ENCODE data around the gene AQP1.

Gene AQP1

DNA sequence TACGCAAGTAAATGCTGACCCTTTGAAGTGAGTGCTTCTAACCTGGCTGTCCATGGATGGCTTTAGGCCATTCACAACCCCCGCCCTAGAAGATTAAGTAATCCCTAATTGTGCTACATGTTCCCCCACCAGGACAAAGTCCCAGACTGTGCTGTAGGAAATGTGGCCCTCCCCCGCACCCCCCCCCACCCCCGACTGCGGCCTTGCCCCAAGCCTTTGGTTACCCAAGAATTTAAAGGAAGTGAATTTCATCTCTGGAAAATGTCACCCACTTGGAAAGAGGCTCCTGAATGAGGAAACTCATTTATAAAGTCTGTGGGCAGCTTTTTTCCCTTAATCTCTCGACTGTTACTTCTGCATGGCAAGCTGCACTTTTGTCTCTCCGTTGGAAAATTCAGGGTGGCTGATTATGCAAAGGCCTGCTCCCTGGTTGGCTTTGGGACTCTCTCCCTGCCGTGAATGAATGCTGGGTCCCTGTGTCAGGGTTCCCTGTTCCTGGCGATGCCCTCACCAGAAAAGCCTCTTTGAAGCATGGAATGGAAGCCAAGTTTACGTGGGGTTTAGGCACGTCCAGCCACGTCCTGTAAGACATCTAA lies 31.4 kb upstream of the AQP1 start:
- TF ChIP-seq YY1 (IDR thresholded peaks at IDR 0.05; ENCODE audit: low read depth), result no peak
- no peak for TF ChIP-seq FOXM1 (IDR thresholded peaks at IDR 0.05; ENCODE audit: borderline replicate concordance, low read depth)
- TF ChIP-seq CREB1 (IDR thresholded peaks at IDR 0.05; ENCODE audit: low read depth), result no peak
- TF ChIP-seq CEBPB (IDR thresholded peaks at IDR 0.05), result no peak
- TF ChIP-seq TAF1 (IDR thresholded peaks at IDR 0.05; ENCODE audit: low read depth), result no peak
- no peak for TF ChIP-seq ZBTB7A (IDR thresholded peaks at IDR 0.05; ENCODE audit: low read depth)
- TF ChIP-seq RAD21 (IDR thresholded peaks at IDR 0.05; ENCODE audit: low read depth), result no peak
- no peak for TF ChIP-seq EGR1 (IDR thresholded peaks at IDR 0.05)
- TF ChIP-seq, protein P1, sequence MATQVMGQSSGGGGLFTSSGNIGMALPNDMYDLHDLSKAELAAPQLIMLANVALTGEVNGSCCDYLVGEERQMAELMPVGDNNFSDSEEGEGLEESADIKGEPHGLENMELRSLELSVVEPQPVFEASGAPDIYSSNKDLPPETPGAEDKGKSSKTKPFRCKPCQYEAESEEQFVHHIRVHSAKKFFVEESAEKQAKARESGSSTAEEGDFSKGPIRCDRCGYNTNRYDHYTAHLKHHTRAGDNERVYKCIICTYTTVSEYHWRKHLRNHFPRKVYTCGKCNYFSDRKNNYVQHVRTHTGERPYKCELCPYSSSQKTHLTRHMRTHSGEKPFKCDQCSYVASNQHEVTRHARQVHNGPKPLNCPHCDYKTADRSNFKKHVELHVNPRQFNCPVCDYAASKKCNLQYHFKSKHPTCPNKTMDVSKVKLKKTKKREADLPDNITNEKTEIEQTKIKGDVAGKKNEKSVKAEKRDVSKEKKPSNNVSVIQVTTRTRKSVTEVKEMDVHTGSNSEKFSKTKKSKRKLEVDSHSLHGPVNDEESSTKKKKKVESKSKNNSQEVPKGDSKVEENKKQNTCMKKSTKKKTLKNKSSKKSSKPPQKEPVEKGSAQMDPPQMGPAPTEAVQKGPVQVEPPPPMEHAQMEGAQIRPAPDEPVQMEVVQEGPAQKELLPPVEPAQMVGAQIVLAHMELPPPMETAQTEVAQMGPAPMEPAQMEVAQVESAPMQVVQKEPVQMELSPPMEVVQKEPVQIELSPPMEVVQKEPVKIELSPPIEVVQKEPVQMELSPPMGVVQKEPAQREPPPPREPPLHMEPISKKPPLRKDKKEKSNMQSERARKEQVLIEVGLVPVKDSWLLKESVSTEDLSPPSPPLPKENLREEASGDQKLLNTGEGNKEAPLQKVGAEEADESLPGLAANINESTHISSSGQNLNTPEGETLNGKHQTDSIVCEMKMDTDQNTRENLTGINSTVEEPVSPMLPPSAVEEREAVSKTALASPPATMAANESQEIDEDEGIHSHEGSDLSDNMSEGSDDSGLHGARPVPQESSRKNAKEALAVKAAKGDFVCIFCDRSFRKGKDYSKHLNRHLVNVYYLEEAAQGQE (IDR thresholded peaks at IDR 0.05; ENCODE audit: low read depth), result no peak
- TF ChIP-seq, protein P2, sequence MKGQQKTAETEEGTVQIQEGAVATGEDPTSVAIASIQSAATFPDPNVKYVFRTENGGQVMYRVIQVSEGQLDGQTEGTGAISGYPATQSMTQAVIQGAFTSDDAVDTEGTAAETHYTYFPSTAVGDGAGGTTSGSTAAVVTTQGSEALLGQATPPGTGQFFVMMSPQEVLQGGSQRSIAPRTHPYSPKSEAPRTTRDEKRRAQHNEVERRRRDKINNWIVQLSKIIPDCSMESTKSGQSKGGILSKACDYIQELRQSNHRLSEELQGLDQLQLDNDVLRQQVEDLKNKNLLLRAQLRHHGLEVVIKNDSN (IDR thresholded peaks at IDR 0.05), result no peak
- TF ChIP-seq TEAD4 (IDR thresholded peaks at IDR 0.05), result no peak
- TF ChIP-seq, protein P3, sequence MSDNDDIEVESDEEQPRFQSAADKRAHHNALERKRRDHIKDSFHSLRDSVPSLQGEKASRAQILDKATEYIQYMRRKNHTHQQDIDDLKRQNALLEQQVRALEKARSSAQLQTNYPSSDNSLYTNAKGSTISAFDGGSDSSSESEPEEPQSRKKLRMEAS (IDR thresholded peaks at IDR 0.05), result no peak
- TF ChIP-seq NFIC (IDR thresholded peaks at IDR 0.05), result no peak
- no peak for TF ChIP-seq EP300 (IDR thresholded peaks at IDR 0.05; ENCODE audit: borderline replicate concordance)
- TF ChIP-seq TCF12 (IDR thresholded peaks at IDR 0.05; ENCODE audit: low read depth), result no peak

DNA sequence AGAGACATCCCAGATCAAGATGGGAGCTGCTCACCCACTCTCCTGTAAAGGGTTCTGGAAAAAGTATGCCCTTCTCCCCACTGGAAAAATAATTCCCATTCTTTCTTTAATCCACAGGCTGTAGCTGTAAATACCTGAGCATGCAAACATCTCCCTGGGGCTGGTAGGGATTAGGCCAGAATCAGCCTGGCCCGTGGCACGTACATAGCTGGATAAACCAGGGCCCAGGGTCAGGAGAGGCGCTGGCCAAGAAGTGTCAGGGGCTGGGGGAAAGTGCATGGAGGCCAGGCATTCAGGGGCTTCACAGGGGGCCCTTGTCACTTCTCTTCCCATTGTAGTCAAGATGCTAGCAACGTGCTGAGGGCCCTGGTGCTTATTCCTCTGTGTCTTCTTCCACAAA lies 30.7 kb upstream of the AQP1 start:
- TF ChIP-seq, protein P3 (IDR thresholded peaks at IDR 0.05), result no peak
- TF ChIP-seq FOXM1 (IDR thresholded peaks at IDR 0.05; ENCODE audit: borderline replicate concordance, low read depth) (no peak), TEAD4 (IDR thresholded peaks at IDR 0.05) (no peak), NFIC (IDR thresholded peaks at IDR 0.05) (no peak), TCF12 (IDR thresholded peaks at IDR 0.05; ENCODE audit: low read depth) (no peak), TAF1 (IDR thresholded peaks at IDR 0.05; ENCODE audit: low read depth) (no peak), CREB1 (IDR thresholded peaks at IDR 0.05; ENCODE audit: low read depth) (no peak), RAD21 (IDR thresholded peaks at IDR 0.05; ENCODE audit: low read depth) (no peak), CEBPB (IDR thresholded peaks at IDR 0.05) (no peak), EP300 (IDR thresholded peaks at IDR 0.05; ENCODE audit: borderline replicate concordance) (no peak), ZBTB7A (IDR thresholded peaks at IDR 0.05; ENCODE audit: low read depth) (no peak), EGR1 (IDR thresholded peaks at IDR 0.05) (no peak), YY1 (IDR thresholded peaks at IDR 0.05; ENCODE audit: low read depth) (no peak)
- TF ChIP-seq, protein P2 (IDR thresholded peaks at IDR 0.05), result no peak
- TF ChIP-seq, protein P1 (IDR thresholded peaks at IDR 0.05; ENCODE audit: low read depth), result no peak

DNA sequence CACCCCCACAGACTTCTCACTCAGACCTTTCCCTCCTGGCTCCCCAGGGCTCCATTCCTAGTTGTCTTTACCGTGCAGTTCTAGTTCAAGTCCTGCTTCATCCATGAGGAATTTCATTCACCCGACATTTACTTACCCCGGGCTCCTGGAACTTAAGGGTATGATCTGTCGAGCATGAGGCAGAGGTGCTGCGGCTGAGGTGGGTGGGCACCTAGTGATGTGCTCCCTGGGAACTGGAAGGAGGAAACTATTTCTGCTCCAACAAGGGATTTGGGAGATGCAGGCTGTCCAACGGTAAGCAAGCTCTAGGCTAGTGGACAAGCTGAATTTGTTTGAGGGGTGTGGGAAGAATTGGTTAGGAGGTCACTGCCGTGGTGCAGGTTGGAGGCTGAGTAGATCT lies 30.2 kb upstream of the AQP1 start:
- no peak for TF ChIP-seq TCF12 (IDR thresholded peaks at IDR 0.05; ENCODE audit: low read depth)
- TF ChIP-seq, protein P3 (IDR thresholded peaks at IDR 0.05), result no peak
- TF ChIP-seq, protein P2 (IDR thresholded peaks at IDR 0.05), result no peak
- no peak for TF ChIP-seq TAF1 (IDR thresholded peaks at IDR 0.05; ENCODE audit: low read depth)

DNA sequence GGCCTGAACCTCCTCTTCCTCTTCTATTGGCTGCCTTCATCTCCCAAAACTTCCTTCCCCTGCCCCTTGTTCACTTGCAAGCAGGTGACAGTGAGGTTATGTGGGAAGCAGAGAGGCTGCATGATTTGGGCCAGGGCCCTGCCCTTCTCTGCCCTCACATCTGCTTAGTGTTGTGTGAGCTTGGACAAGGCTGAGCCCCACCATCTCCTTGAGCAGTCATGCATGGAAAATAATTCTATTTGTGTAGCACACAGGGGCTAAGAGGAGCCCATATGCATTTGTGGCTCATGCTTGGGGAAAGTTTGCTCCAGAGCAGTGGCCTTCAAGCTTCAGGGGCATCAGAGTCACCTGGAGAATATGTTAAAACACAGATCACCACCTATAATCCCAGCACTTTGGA lies 26.8 kb upstream of the AQP1 start:
- TF ChIP-seq, protein P3 (IDR thresholded peaks at IDR 0.05), result no peak
- TF ChIP-seq CEBPB (IDR thresholded peaks at IDR 0.05) (no peak), EGR1 (IDR thresholded peaks at IDR 0.05) (no peak), TEAD4 (IDR thresholded peaks at IDR 0.05) (no peak), EP300 (IDR thresholded peaks at IDR 0.05; ENCODE audit: borderline replicate concordance) (no peak), TCF12 (IDR thresholded peaks at IDR 0.05; ENCODE audit: low read depth) (no peak), TAF1 (IDR thresholded peaks at IDR 0.05; ENCODE audit: low read depth) (no peak), NFIC (IDR thresholded peaks at IDR 0.05) (no peak), ZBTB7A (IDR thresholded peaks at IDR 0.05; ENCODE audit: low read depth) (no peak), RAD21 (IDR thresholded peaks at IDR 0.05; ENCODE audit: low read depth) (no peak), CREB1 (IDR thresholded peaks at IDR 0.05; ENCODE audit: low read depth) (no peak), YY1 (IDR thresholded peaks at IDR 0.05; ENCODE audit: low read depth) (no peak), FOXM1 (IDR thresholded peaks at IDR 0.05; ENCODE audit: borderline replicate concordance, low read depth) (no peak)
- TF ChIP-seq, protein P1 (IDR thresholded peaks at IDR 0.05; ENCODE audit: low read depth), result no peak
- TF ChIP-seq, protein P2 (IDR thresholded peaks at IDR 0.05), result no peak
